H1 (cell line): ENCODE results near the gene ZNF281. TPM values are rescaled to one million over a fixed set of nuclear protein-coding genes. Genes with fewer than 3 reads are reported as not detected.

Source experiments
- CTCF ChIA-PET: fragments of 300-600 bp; sonication (Branson Sonifier 250); formaldehyde crosslinking; loops from one replicate; lab custom pipeline; 2021; ENCODE audit not compliant: partially characterized antibody; lab: Charles Lee
- POLR2A ChIA-PET: fragments of 300-600 bp; sonication (Branson Sonifier 250); formaldehyde crosslinking; loops from one replicate; lab custom pipeline; 2021; ENCODE audit warnings: inconsistent platforms; ENCODE audit not compliant: partially characterized antibody; lab: Charles Lee
- DNase-seq, 2 experiments: peaks; one replicate each; pipeline versions ENCODE4 v3.0.0 to v3.0.0-alpha.2; 2010 to 2022; ENCODE audit warnings: low spot score in 2 of 2, low read depth in 1 of 2, mixed read lengths in 1 of 2
- FAIRE-seq: peaks from 2 replicates; lab custom pipeline; 2011; peaks lifted over from hg19 to GRCh38; lab: Jason Lieb, UNC
- H2AFZ ChIP-seq: 2 replicates; pipeline ENCODE4 v1.8.1; 2012; ENCODE audit warnings: low read length, inconsistent platforms
- H2AK5ac ChIP-seq: 2 replicates; pipeline ENCODE4 v1.6.1; 2013; ENCODE audit warnings: low read depth, low read length
- H2BK120ac ChIP-seq: replicated peaks from 2 replicates; pipeline ENCODE3; 2013; ENCODE audit warnings: low read depth, low read length, inconsistent platforms
- H2BK12ac ChIP-seq: 2 replicates; pipeline ENCODE4 v1.6.1; 2013; ENCODE audit warnings: low read depth, low read length
- H2BK15ac ChIP-seq: 2 replicates; pipeline ENCODE4 v1.6.1; 2013; ENCODE audit warnings: low read length
- H2BK20ac ChIP-seq: 2 replicates; pipeline ENCODE4 v1.6.1; 2013; ENCODE audit warnings: low read length
- H2BK5ac ChIP-seq: 2 replicates; pipeline ENCODE4 v1.6.1; 2013; ENCODE audit warnings: low read depth, low read length
- H3K14ac ChIP-seq: 2 replicates; pipeline ENCODE4 v1.6.1; 2013; ENCODE audit warnings: inconsistent platforms; ENCODE audit not compliant: insufficient read length
- H3K18ac ChIP-seq: 2 replicates; pipeline ENCODE4 v1.6.1; 2013; ENCODE audit warnings: low read length; ENCODE audit errors: extremely low read depth
- H3K23ac ChIP-seq: 2 replicates; pipeline ENCODE4 v1.6.1; 2013; ENCODE audit warnings: inconsistent platforms; ENCODE audit not compliant: insufficient read length
- H3K23me2 ChIP-seq: 2 replicates; pipeline ENCODE4 v1.6.1; 2013; ENCODE audit warnings: low read depth, low read length
- H3K27ac ChIP-seq: 2 replicates; pipeline ENCODE4 v1.6.1; 2011; ENCODE audit warnings: low read depth, low read length, inconsistent platforms
- H3K27me3 ChIP-seq, 4 experiments: replicated peaks in 1 of 4; 1 replicate in 1 of 4; 2 replicates in 3 of 4; pipeline versions ENCODE4 v1.6.1 to v1.8.1; 2011 to 2013; ENCODE audit warnings: low read length in 3 of 4, mild to moderate bottlenecking in 3 of 4, inconsistent platforms in 2 of 4, mixed read lengths in 2 of 4, moderate library complexity in 1 of 4; ENCODE audit not compliant: control insufficient read depth in 3 of 4, insufficient read depth in 3 of 4; ENCODE audit errors: extremely low read depth in 1 of 4
- H3K36me3 ChIP-seq, 4 experiments: 2 replicates each; pipeline versions ENCODE4 v1.6.1 to v1.8.1; 2011 to 2013; ENCODE audit warnings: mild to moderate bottlenecking in 4 of 4, low read length in 3 of 4, moderate library complexity in 2 of 4, control low read depth in 1 of 4, inconsistent platforms in 1 of 4; ENCODE audit not compliant: insufficient read depth in 4 of 4, control insufficient read depth in 2 of 4
- H3K4ac ChIP-seq: replicated peaks from 2 replicates; pipeline ENCODE3; 2013; ENCODE audit warnings: low read length, low read depth, mixed read lengths, inconsistent platforms; ENCODE audit not compliant: insufficient read length
- H3K4me1 ChIP-seq, 4 experiments: replicated peaks in 1 of 4; 1 replicate in 1 of 4; 2 replicates in 3 of 4; pipeline versions ENCODE4 v1.6.1 to v1.8.1; 2011 to 2013; ENCODE audit warnings: low read length in 3 of 4, inconsistent platforms in 2 of 4, mixed read lengths in 1 of 4; ENCODE audit not compliant: insufficient read depth in 4 of 4, control insufficient read depth in 3 of 4
- H3K4me2 ChIP-seq, 2 experiments: 2 replicates each; pipeline versions ENCODE4 v1.6.1 to v1.8.1; 2011 to 2013; ENCODE audit warnings: low read depth in 2 of 2, low read length in 2 of 2, control low read depth in 1 of 2, inconsistent platforms in 1 of 2, mild to moderate bottlenecking in 1 of 2; ENCODE audit not compliant: insufficient read depth in 1 of 2
- H3K4me3 ChIP-seq, 4 experiments: fragments of 200-600, 300-600 bp in 1 of 4; sonication (generic), shearing (Covaris generic), sonication (Bioruptor Twin) in 1 of 4; 2 replicates each; pipeline versions ENCODE4 v1.5.1 to v1.8.1; 2011 to 2016; ENCODE audit warnings: low read length in 4 of 4, low read depth in 3 of 4, control low read depth in 2 of 4, inconsistent platforms in 2 of 4, mild to moderate bottlenecking in 2 of 4, mixed read lengths in 1 of 4, moderate library complexity in 1 of 4; ENCODE audit not compliant: insufficient read depth in 2 of 4; ENCODE audit errors: extremely low read depth in 1 of 4
- H3K56ac ChIP-seq: replicated peaks from 2 replicates; pipeline ENCODE3; 2013; ENCODE audit warnings: low read depth, mild to moderate bottlenecking, mixed read lengths, low read length, inconsistent platforms; ENCODE audit not compliant: insufficient read length
- H3K79me1 ChIP-seq: 2 replicates; pipeline ENCODE4 v1.6.1; 2013; ENCODE audit warnings: low read depth, low read length, control low read depth
- H3K79me2 ChIP-seq, 2 experiments: 2 replicates each; pipeline versions ENCODE4 v1.6.1 to v1.8.1; 2012 to 2013; ENCODE audit warnings: low read length in 2 of 2, mild to moderate bottlenecking in 2 of 2, inconsistent platforms in 1 of 2; ENCODE audit not compliant: insufficient read depth in 2 of 2, control insufficient read depth in 1 of 2
- H3K9ac ChIP-seq, 4 experiments: replicated peaks in 1 of 4; 1 replicate in 1 of 4; 2 replicates in 3 of 4; pipeline versions ENCODE4 v1.6.1 to v1.8.1; 2011 to 2013; ENCODE audit warnings: low read depth in 3 of 4, low read length in 3 of 4, control low read depth in 2 of 4, mild to moderate bottlenecking in 2 of 4, moderate library complexity in 2 of 4, inconsistent platforms in 1 of 4; ENCODE audit errors: extremely low read depth in 1 of 4
- H3K9me3 ChIP-seq, 2 experiments: 2 replicates each; pipeline versions ENCODE4 v1.6.1 to v1.8.1; 2012 to 2013; ENCODE audit warnings: mild to moderate bottlenecking in 2 of 2, moderate library complexity in 2 of 2, control low read depth in 1 of 2, inconsistent platforms in 1 of 2, low read depth in 1 of 2, low read length in 1 of 2, mixed read lengths in 1 of 2; ENCODE audit not compliant: insufficient read depth in 2 of 2
- H4K20me1 ChIP-seq, 2 experiments: replicated peaks in 1 of 2; 2 replicates each; pipeline versions ENCODE3 to v1.8.1; 2011 to 2013; ENCODE audit warnings: inconsistent platforms in 2 of 2, low read length in 2 of 2, mild to moderate bottlenecking in 1 of 2; ENCODE audit not compliant: insufficient read depth in 2 of 2, control insufficient read depth in 1 of 2
- H4K5ac ChIP-seq: 2 replicates; pipeline ENCODE4 v1.6.1; 2013; ENCODE audit warnings: low read length, low read depth, mixed read lengths, inconsistent platforms; ENCODE audit not compliant: insufficient read length
- H4K8ac ChIP-seq: 2 replicates; pipeline ENCODE4 v1.8.0; 2013; ENCODE audit warnings: mild to moderate bottlenecking, moderate library complexity, low read length, inconsistent platforms; ENCODE audit not compliant: insufficient read depth; ENCODE audit errors: extremely low read depth
- H4K91ac ChIP-seq: replicated peaks from 2 replicates; pipeline ENCODE3; 2013; ENCODE audit warnings: low read length, mixed read lengths, inconsistent platforms; ENCODE audit not compliant: insufficient read length
- BACH1 ChIP-seq: IDR thresholded peaks from 2 replicates; pipeline ENCODE4 v1.6.1; 2012; ENCODE audit warnings: low read length, improper control_type of control experiment
- MAFK ChIP-seq: IDR thresholded peaks from 2 replicates; pipeline ENCODE4 v1.6.1; 2012; ENCODE audit warnings: low read depth, mild to moderate bottlenecking, improper control_type of control experiment, low read length
- MAX ChIP-seq: IDR thresholded peaks from 2 replicates; pipeline ENCODE4 v1.6.1; 2012; ENCODE audit warnings: inconsistent platforms
- RFX5 ChIP-seq: IDR thresholded peaks from 2 replicates; pipeline ENCODE4 v1.6.1; 2011; ENCODE audit warnings: low read depth, low read length, improper control_type of control experiment, borderline replicate concordance
- SP4 ChIP-seq: IDR thresholded peaks from 2 replicates; pipeline ENCODE4 v1.6.1; 2012; ENCODE audit warnings: low read length, inconsistent platforms
- WGBS, 2 experiments: shearing (Covaris generic) in 1 of 2; methylation state at CpG; one replicate each; pipeline versions ENCODE4 v1.1.6 to v1.1.7; 2013 to 2015; ENCODE audit warnings: low lambda C conversion rate in 2 of 2, mixed read lengths in 2 of 2, inconsistent platforms in 1 of 2, low coverage in 1 of 2, missing lambda C conversion rate in 1 of 2; ENCODE audit not compliant: insufficient replicate concordance in 2 of 2, insufficient coverage in 1 of 2, insufficient read length in 1 of 2; ENCODE audit errors: extremely low coverage in 1 of 2, missing lambda C conversion rate in 1 of 2; 5-methylcytosine and 5-hydroxymethylcytosine counted together
- polyA plus RNA-seq, 7 experiments: library from polyadenylated mRNA; depleted of rRNA in 3 of 7; stranded (reverse) in 5 of 7; unstranded in 2 of 7; fragments of >200 nt in 5 of 7; fragments of 200-250 nt in 2 of 7; gene quantifications; 1 replicate in 5 of 7; 2 replicates in 1 of 7; 4 replicates in 1 of 7; pipeline versions ENCODE4 v1.2.1 to v1.2.3, GENCODE V29; 2011 to 2013; ENCODE audit warnings: missing spikeins in 2 of 7, mixed read lengths in 2 of 7
- total RNA-seq: library from RNA; stranded (reverse); fragmentation: NEBNext Ultra II Directional; extraction: Animal tissue kit (Norgen Biotek cat#: 25700); gene quantifications from 2 replicates; pipeline ENCODE4 v1.2.1, GENCODE V29; 2021

ZNF281 gene
- total and polyA plus RNA-seq, 2 of the 8 experiments (the other 6 are each of a cell fraction or from before 2014, with no cell fraction given) = 19.5 to 61.4 TPM

GRCh38 chr1:200438911-200439310, 29.1 kb upstream of the ZNF281 start:
- H2BK5ac ChIP-seq = no peak overlapping the region
- no peak overlapping the region for H2BK20ac ChIP-seq
- H3K14ac ChIP-seq = no peak overlapping the region
- H3K56ac ChIP-seq = no peak overlapping the region
- WGBS, 2 experiments = 79% methylated on average over 1 of the region's 1 CpG; no CpG with 5 or more reads in 1 of the 2 experiments
- no peak overlapping the region for H2AK5ac ChIP-seq
- FAIRE-seq (no peak), DNase-seq (no peak)
- POLR2A ChIA-PET = no interaction called here
- H4K91ac ChIP-seq = no peak overlapping the region
- no peaks in the 10 kb centered on the region for H3K23me2 ChIP-seq
- H4K8ac ChIP-seq = no peak overlapping the region
- TF ChIP-seq SP4 (no peak), MAX (no peak), RFX5 (no peak), MAFK (no peak), BACH1 (no peak)
- peaks cover 0 to 4% (median 0%) of the 10 kb centered on the region in 4 experiments; a peak in 1 of 8 replicates for H3K36me3 ChIP-seq
- H3K23ac ChIP-seq = no peak overlapping the region
- H3K4me1 ChIP-seq = no peaks in the 10 kb centered on the region; a peak in 1 of 7 replicates
- no peak overlapping the region for H3K18ac ChIP-seq
- CTCF ChIA-PET = no interaction called here
- H3K9me3 ChIP-seq = no peaks in the 10 kb centered on the region
- no peaks in the 10 kb centered on the region for H3K79me1 ChIP-seq
- H4K5ac ChIP-seq = no peak overlapping the region
- H3K9ac ChIP-seq = no peak overlapping the region
- no peak overlapping the region for H2AFZ ChIP-seq
- H3K27ac ChIP-seq = no peak overlapping the region
- H2BK120ac ChIP-seq = no peak overlapping the region
- no peak overlapping the region for H3K4me2 ChIP-seq
- no peak overlapping the region for H3K4me3 ChIP-seq
- H3K27me3 ChIP-seq = no peaks in the 10 kb centered on the region
- no peak overlapping the region for H2BK12ac ChIP-seq
- H3K4ac ChIP-seq = no peak overlapping the region
- H2BK15ac ChIP-seq = no peak overlapping the region
- peaks cover 0 to 2% of the 10 kb centered on the region in 2 experiments; a peak in 1 of 4 replicates for H3K79me2 ChIP-seq
- no peaks in the 10 kb centered on the region for H4K20me1 ChIP-seq
